Colonic mucosa (tissue), 4 donors: ENCODE results near the gene NHLH1. TPM values are rescaled to one million over a fixed set of nuclear protein-coding genes. Genes with fewer than 3 reads are reported as not detected.

Experiments
- DNase-seq: peaks from one replicate; pipeline ENCODE4 v3.0.0-alpha.2; 2020
- H3K27ac ChIP-seq: fragments of 200-600 bp; one replicate; pipeline ENCODE4 v1.8.0; 2021
- H3K27me3 ChIP-seq: fragments of 200-600 bp; one replicate; pipeline ENCODE4 v1.8.0; 2021
- H3K36me3 ChIP-seq: fragments of 200-600 bp; one replicate; pipeline ENCODE4 v1.8.0; 2021
- H3K4me1 ChIP-seq: fragments of 200-600 bp; one replicate; pipeline ENCODE4 v1.8.0; 2021; ENCODE audit warnings: mild to moderate bottlenecking
- H3K4me3 ChIP-seq: fragments of 200-600 bp; one replicate; pipeline ENCODE4 v1.8.0; 2021
- H3K9ac ChIP-seq, 2 donors: one replicate each; pipeline ENCODE4 v1.7.0; 2013; ENCODE audit warnings: control low read depth in 2 of 2, low read depth in 2 of 2, low read length in 2 of 2
- H3K9me3 ChIP-seq: fragments of 200-600 bp; one replicate; pipeline ENCODE4 v1.8.0; 2021
- CTCF ChIP-seq: fragments of 200-600 bp; IDR thresholded peaks from one replicate; pipeline ENCODE4 v1.8.0; 2022; ENCODE audit warnings: antibody characterized with exemption, mild to moderate bottlenecking
- intact Hi-C: fragments of 100-400 bp; cut with DNase I; formaldehyde crosslinking; loops from one replicate; pipeline ENCODE4 v1.14.1; 2022
- total RNA-seq, 2 donors: library from RNA; stranded (reverse); fragmentation: NEBNext Ultra II Directional in 1 of 2; extraction: Animal tissue kit (Norgen Biotek cat#: 25700) in 1 of 2; gene quantifications; one replicate each; pipeline ENCODE4 v1.2.1, GENCODE V29; 2021
- donor health status: healthy.
- donor health status: DM: no; HTN: no; CAD: no.
- donor health status: DM: no; HTN: no; CAD: no.

Gene NHLH1
- total RNA-seq, 2 donors from 2014 or later = 0.12 TPM; not detected in 1

GRCh38 chr1:160371756-160372155 lies 4.9 kb downstream of the NHLH1 start:
- TF ChIP-seq CTCF = no peak
- intact Hi-C loops = loop anchor here (10.0 kb wide), 1 partner anchor 287 kb away; the partner anchor contains the start of gene KCNJ9
- H3K9ac ChIP-seq = no peak overlapping the region
- H3K9me3 ChIP-seq = no peaks in the 10 kb centered on the region
- H3K4me1 ChIP-seq = peaks cover 9% of the 10 kb centered on the region
- H3K36me3 ChIP-seq = no peaks in the 10 kb centered on the region
- H3K4me3 ChIP-seq = no peak overlapping the region
- no peak for DNase-seq
- no peak overlapping the region for H3K27ac ChIP-seq
- no peaks in the 10 kb centered on the region for H3K27me3 ChIP-seq

GRCh38 chr1:160373696-160374095 lies 6.8 kb downstream of the NHLH1 start:
- intact Hi-C loops = loop anchor here (10.0 kb wide), 1 partner anchor 289 kb away; the partner anchor contains the start of gene KCNJ9
- no peaks in the 10 kb centered on the region for H3K9me3 ChIP-seq
- no peaks in the 10 kb centered on the region for H3K36me3 ChIP-seq
- H3K4me3 ChIP-seq = no peak overlapping the region
- H3K27ac ChIP-seq = no peak overlapping the region
- H3K9ac ChIP-seq = no peak overlapping the region
- no peak for TF ChIP-seq CTCF
- peaks cover 9% of the 10 kb centered on the region for H3K4me1 ChIP-seq
- H3K27me3 ChIP-seq = no peaks in the 10 kb centered on the region
- no peak for DNase-seq

DNA sequence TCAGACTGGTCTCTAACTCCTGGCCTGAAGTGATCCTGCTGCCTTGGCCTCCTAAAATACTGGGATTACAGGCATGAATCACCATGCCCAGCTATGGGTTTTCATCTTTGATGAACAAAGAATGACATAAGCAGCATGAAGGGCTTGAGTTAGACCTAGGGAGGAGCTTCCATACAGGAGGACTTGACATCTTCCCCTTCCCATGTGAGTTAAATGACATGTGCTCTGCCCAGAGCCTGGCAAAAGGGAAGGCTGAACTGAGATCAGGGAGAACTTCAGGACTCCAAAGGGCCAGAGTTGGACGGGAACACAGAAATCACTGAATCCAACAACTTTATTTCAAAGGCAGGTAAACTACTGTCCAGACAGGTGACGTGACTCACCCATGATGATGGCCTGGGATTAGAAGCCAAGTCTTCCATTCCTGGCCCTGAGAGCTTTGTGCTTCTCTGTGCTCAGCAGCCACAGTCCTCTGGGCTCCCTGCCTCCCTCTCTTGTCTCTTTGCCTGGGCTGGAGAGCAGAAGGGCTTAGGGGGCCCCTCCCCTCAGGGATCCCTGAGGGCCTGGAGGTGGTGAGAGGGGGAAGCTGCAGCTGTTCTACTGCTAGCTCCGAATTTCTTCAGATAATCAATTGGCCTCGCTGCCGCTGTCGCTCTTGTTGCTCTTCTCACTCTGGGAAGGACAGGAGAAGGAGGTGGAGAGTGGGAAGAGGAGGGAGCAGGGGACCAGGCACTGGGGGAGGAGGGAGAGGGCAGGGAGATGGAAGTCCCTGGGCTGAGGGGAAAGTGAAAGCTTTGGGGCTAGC lies 7.6 kb downstream of the NHLH1 start:
- no peaks in the 10 kb centered on the region for H3K27me3 ChIP-seq
- H3K9ac ChIP-seq = no peak overlapping the region
- H3K4me1 ChIP-seq = peaks cover 9% of the 10 kb centered on the region
- TF ChIP-seq CTCF = no peak
- no peaks in the 10 kb centered on the region for H3K36me3 ChIP-seq
- H3K9me3 ChIP-seq = no peaks in the 10 kb centered on the region
- intact Hi-C loops = loop anchor here (5.0 to 10.0 kb wide), 2 partner anchors 182 to 290 kb away; partner anchors contain the start of genes CASQ1 and KCNJ9
- H3K4me3 ChIP-seq = no peak overlapping the region
- DNase-seq = no peak
- H3K27ac ChIP-seq = no peak overlapping the region

- no peak for DNase-seq
- H3K4me1 ChIP-seq = peaks cover 9% of the 10 kb centered on the region
- no peak overlapping the region for H3K27ac ChIP-seq
- H3K36me3 ChIP-seq = no peaks in the 10 kb centered on the region
- intact Hi-C loops = loop anchor here (5.0 to 10.0 kb wide), 2 partner anchors 184 to 291 kb away; partner anchors contain the start of genes CASQ1 and KCNJ9
- H3K9me3 ChIP-seq = no peaks in the 10 kb centered on the region
- H3K4me3 ChIP-seq = no peak overlapping the region
- TF ChIP-seq CTCF = no peak
- no peaks in the 10 kb centered on the region for H3K27me3 ChIP-seq
- peak overlapping the region in 1 of 2 donors; percentile 21 for H3K9ac ChIP-seq
These were observed 9.1 kb downstream of the NHLH1 start for GRCh38 chr1:160375788-160376524.

- no peaks in the 10 kb centered on the region for H3K36me3 ChIP-seq
- peak; percentile 37 for DNase-seq
- H3K9ac ChIP-seq = no peak overlapping the region
- no peak overlapping the region for H3K27ac ChIP-seq
- H3K4me3 ChIP-seq = no peak overlapping the region
- no peaks in the 10 kb centered on the region for H3K27me3 ChIP-seq
- intact Hi-C loops = loop anchor here (5.0 to 10.0 kb wide), 2 partner anchors 184 to 292 kb away; partner anchors contain the start of genes CASQ1 and KCNJ9
- no peaks in the 10 kb centered on the region for H3K9me3 ChIP-seq
- H3K4me1 ChIP-seq = peaks cover 9% of the 10 kb centered on the region
- peak; percentile 89 for TF ChIP-seq CTCF
These were observed 9.8 kb downstream of the NHLH1 start for GRCh38 chr1:160376525-160377131.
